Left ventricle myocardium inferior (tissue), 1 donor: ENCODE measurements around the gene IQCH. TPM values are rescaled to one million over a fixed set of nuclear protein-coding genes. Genes with fewer than 3 reads are reported as not detected.
A peak's percentile ranks its signal among the peaks of the same experiment; 100 is the strongest.

Experiments
- DNase-seq: peaks from one replicate; pipeline ENCODE4 v3.0.0-alpha.2; 2020
- H3K27ac ChIP-seq: fragments of 200-600 bp; replicated peaks from 2 replicates; pipeline ENCODE4 v1.8.0; 2021
- H3K27me3 ChIP-seq: fragments of 200-600 bp; 2 replicates; pipeline ENCODE4 v1.8.0; 2021; ENCODE audit warnings: low read depth
- H3K36me3 ChIP-seq: fragments of 200-600 bp; 2 replicates; pipeline ENCODE4 v1.8.0; 2021
- H3K4me1 ChIP-seq: fragments of 200-600 bp; 2 replicates; pipeline ENCODE4 v1.8.0; 2021
- H3K4me3 ChIP-seq: fragments of 200-600 bp; 2 replicates; pipeline ENCODE4 v1.8.0; 2021; ENCODE audit warnings: mild to moderate bottlenecking, moderate library complexity
- H3K9me3 ChIP-seq: fragments of 200-600 bp; replicated peaks from 2 replicates; pipeline ENCODE4 v1.8.0; 2021
- intact Hi-C: fragments of 100-400 bp; cut with micrococcal nuclease; formaldehyde crosslinking; loops from one replicate; pipeline ENCODE4 v1.11.0; 2022
- total RNA-seq: library from RNA; stranded (reverse); fragmentation: NEBNext Ultra II Directional; extraction: Animal tissue kit (Norgen Biotek cat#: 25700); gene quantifications from one replicate; pipeline ENCODE4 v1.2.1, GENCODE V29; 2021
- TF ChIP-seq, protein P1 (sequence below): fragments of 200-600 bp; IDR thresholded peaks from 2 replicates; pipeline ENCODE4 v1.8.0; 2021; ENCODE audit warnings: antibody characterized with exemption, mild to moderate bottlenecking, borderline replicate concordance
- donor health status: DM: no; HTN: yes; CAD: no; lungs with severe emphysema.

Gene IQCH
- total RNA-seq, 1 donor from 2014 or later: 1.1 TPM

DNA sequence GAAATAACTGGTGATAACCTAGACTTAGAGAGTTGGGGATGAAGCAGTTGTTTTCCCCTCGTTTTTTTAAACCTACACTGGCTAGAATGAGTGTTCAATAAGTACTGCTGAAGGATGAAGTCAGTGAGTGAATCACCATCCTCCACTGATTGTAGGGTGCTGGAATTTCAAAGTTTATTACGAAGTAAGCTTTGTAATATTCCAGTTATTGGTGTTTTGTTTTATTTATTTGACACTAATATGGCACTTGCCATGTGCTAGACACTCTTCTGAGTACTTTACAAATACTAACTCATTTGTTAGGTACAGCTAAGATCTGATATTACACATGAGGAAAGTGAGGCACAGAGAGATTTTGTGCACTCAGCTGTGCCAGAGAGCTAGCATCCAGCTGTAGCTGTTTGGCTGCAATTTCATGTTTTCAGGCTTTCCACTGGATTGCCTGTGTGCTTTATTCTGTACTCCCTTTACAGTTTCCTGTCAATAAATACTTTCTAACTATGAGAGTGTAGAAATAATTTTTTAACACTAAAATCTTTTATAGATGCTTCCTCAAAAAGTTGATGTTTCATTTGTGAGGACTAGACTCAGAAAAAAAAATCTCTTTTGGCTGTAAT, 293.8 kb downstream of the IQCH start:
- TF ChIP-seq, protein P1, sequence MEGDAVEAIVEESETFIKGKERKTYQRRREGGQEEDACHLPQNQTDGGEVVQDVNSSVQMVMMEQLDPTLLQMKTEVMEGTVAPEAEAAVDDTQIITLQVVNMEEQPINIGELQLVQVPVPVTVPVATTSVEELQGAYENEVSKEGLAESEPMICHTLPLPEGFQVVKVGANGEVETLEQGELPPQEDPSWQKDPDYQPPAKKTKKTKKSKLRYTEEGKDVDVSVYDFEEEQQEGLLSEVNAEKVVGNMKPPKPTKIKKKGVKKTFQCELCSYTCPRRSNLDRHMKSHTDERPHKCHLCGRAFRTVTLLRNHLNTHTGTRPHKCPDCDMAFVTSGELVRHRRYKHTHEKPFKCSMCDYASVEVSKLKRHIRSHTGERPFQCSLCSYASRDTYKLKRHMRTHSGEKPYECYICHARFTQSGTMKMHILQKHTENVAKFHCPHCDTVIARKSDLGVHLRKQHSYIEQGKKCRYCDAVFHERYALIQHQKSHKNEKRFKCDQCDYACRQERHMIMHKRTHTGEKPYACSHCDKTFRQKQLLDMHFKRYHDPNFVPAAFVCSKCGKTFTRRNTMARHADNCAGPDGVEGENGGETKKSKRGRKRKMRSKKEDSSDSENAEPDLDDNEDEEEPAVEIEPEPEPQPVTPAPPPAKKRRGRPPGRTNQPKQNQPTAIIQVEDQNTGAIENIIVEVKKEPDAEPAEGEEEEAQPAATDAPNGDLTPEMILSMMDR: no peak
- intact Hi-C loops: no loop called here
- H3K27me3 ChIP-seq: no peaks in the 10 kb centered on the region
- H3K36me3 ChIP-seq: peaks cover 13% of the 10 kb centered on the region
- no peaks in the 10 kb centered on the region for H3K9me3 ChIP-seq
- peaks cover 57% of the 10 kb centered on the region for H3K4me1 ChIP-seq
- DNase-seq: no peak
- H3K27ac ChIP-seq: peak overlapping the region; percentile 47
- no peak overlapping the region for H3K4me3 ChIP-seq

DNA sequence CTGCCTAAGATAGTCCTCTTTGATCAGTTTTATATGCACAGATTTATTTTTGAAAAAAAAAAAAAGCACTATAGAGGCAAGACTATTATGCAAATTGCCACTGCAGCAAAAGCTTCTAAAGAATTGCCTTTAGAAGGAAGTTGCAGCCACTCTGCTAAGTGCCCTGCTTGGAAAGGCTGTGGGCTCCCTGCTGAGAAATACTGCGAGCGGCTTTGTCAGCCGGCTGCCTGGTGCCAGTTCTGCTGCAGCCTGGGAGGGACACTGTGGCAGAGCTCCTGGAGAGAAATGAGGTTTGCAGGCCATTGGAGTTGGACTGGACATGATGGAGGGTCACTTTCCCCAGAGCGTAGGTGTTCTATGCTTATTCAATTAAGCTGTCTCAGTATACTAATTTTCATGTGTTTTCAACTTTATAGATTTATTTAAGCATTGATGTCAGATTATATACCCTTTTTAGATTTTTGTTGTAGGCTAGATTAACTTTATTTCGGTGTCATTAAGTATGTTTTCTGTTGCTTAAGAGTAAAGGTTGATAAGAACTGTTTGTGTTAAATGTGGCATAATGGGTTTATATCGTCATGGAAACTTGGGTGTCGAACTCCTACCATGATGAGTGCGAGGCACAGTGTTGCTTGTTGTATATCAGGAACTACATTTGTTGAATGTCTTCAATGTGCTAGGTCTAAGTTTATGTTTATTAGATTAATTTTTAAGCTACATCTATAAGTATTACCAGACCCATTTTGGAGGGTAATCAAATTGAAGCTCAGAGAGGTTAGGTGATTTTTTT, 294.5 kb downstream of the IQCH start:
- H3K4me3 ChIP-seq: no peak overlapping the region
- DNase-seq: peak; percentile 20
- intact Hi-C loops: no loop called here
- peak overlapping the region; percentile 47 for H3K27ac ChIP-seq
- H3K36me3 ChIP-seq: peaks cover 13% of the 10 kb centered on the region
- H3K27me3 ChIP-seq: no peaks in the 10 kb centered on the region
- H3K4me1 ChIP-seq: peaks cover 50% of the 10 kb centered on the region
- TF ChIP-seq, protein P1: no peak
- no peaks in the 10 kb centered on the region for H3K9me3 ChIP-seq

DNA sequence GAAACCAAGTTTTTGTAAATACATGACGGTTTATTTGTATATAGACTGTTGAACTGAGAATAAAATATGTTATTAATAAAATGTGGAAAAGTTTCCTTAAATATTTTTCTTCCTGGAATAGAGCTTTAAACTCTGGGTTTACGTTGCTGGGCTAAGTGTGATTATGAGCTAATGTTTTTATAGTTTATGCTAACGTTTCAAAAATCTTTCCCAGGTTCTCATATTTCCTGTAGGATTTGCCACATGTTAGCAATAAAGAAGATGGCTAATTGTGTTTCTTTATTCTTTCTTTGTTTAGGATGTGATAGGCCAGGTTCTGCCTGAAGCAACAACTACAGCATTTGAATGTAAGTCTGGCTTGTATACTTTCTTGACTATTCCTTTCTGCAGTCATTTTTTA, 295.1 kb downstream of the IQCH start:
- peak overlapping the region; percentile 47 for H3K27ac ChIP-seq
- no peaks in the 10 kb centered on the region for H3K9me3 ChIP-seq
- H3K27me3 ChIP-seq: no peaks in the 10 kb centered on the region
- no peak for DNase-seq
- peaks cover 13% of the 10 kb centered on the region for H3K36me3 ChIP-seq
- TF ChIP-seq, protein P1: no peak
- H3K4me1 ChIP-seq: peaks cover 43% of the 10 kb centered on the region
- intact Hi-C loops: no loop called here
- no peak overlapping the region for H3K4me3 ChIP-seq

DNA sequence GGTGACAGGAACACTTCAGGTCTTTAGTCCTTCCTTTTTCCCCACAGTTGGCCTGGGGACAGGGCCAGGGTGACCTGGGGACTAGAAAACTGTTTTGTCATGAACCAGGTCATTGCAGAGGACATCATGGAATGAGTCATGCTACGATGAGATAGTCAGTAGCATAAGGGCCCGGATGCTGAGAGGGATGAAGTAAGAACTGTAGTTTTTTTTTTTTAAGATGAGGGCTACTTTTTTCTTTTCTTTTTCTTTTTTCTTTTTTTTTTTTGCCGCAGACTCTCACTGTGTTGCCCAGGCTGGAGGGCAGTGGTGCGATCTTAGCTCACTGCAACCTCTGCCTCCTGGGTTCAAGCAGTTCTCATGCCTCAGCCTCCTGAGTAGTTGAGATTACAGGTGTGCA, 295.9 kb downstream of the IQCH start:
- Histone ChIP-seq H3K27ac (peak overlapping the region; percentile 14), H3K36me3 (peaks cover 13% of the 10 kb centered on the region), H3K4me1 (peaks cover 37% of the 10 kb centered on the region), H3K4me3 (no peak overlapping the region), H3K9me3 (no peaks in the 10 kb centered on the region), H3K27me3 (no peaks in the 10 kb centered on the region)
- intact Hi-C loops: no loop called here
- DNase-seq: no peak
- TF ChIP-seq, protein P1: no peak

DNA sequence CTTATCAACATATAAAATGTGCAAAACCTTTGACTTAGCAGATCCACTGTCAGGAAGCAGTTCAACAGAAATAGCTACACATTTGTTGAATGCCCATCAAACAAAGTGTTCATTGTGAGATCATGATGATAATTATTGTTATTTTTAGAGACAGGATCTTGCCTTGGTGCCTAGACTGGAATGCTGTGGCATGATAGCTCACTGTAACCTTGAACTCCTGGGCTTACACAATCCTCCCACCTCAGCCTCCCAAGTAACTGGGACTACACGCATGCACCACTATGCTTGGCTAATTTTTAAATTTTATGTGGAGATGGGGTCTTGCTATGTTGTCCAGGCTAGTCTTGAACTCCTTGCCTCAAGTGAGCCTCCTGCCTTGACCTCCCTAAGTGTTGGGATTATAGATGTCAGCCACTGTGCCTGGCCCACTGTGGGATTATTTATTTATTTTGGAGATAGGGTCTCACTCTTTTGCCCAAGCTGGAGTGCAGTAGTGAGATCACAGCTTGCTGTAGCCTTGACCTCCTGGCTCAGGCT, 296.7 kb downstream of the IQCH start:
- no peaks in the 10 kb centered on the region for H3K9me3 ChIP-seq
- no peak overlapping the region for H3K27ac ChIP-seq
- TF ChIP-seq, protein P1: no peak
- peaks cover 37% of the 10 kb centered on the region for H3K4me1 ChIP-seq
- DNase-seq: no peak
- H3K4me3 ChIP-seq: no peak overlapping the region
- no peaks in the 10 kb centered on the region for H3K27me3 ChIP-seq
- intact Hi-C loops: no loop called here
- peaks cover 13% of the 10 kb centered on the region for H3K36me3 ChIP-seq

Other genes with a start within 250 kb of the IQCH start
- gene SMAD3, start 189.2 kb upstream of the IQCH start, total RNA-seq: 18.8 TPM
- gene AAGAB, start 125 bp upstream of the IQCH start, total RNA-seq: 20.9 TPM